Activated T-cell treated with anti-CD3 and anti-CD28 coated beads, Interleukin-2, amount 50 U/mL, for 48 hours (primary cell): ENCODE measurements around the gene RASSF4.

ENCODE experiments used
- DNase-seq, 2 experiments: peaks; one replicate each; pipeline ENCODE4 v3.0.0-alpha.2; 2020

Gene RASSF4

DNA sequence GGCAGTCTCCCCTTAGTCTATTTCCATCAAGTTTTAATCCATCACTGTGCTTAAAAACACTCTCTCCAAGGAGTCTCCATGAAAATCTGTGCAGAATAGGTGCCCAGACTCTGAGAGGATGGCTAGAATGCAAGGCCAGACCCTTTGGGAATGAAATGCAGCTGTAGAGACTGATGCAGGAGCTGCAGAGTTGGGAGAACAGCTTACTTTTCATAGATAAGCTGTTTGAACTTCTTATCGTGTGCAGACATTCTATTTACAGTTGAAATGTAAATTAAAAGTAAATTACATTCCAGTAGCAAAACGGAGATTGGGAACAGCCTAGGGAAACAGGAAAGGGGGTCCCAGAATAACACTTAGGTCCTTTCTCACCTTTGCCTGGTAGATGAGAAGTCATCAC lies 56.0 kb downstream of the RASSF4 start:
- DNase-seq = no peak

GRCh38 chr10:45023426-45023825 lies 63.8 kb downstream of the RASSF4 start:
- DNase-seq = no peak

GRCh38 chr10:45034301-45034700 lies 74.7 kb downstream of the RASSF4 start:
- DNase-seq = no peak

GRCh38 chr10:45035673-45036072 lies 76.1 kb downstream of the RASSF4 start:
- DNase-seq = no peak

- DNase-seq = no peak
Measured at GRCh38 chr10:45040921-45041542, 81.4 kb downstream of the RASSF4 start.

- DNase-seq = no peak
Measured at GRCh38 chr10:45044290-45044689, 84.7 kb downstream of the RASSF4 start.
